NCI-H82 treated with DMSO at 0.1 percent for 48 hours (cell line): ENCODE data around the gene TCF7L1.
A peak's percentile ranks its signal among the peaks of the same experiment; 100 is the strongest.
"Not testable (repeated sequence)": the region's sequence is repeated elsewhere in the genome, so short reads cannot be mapped to it uniquely, and the experiment has no call there.

Source experiments
- DNase-seq: peaks from one replicate; lab custom pipeline; 2025; ENCODE audit not compliant: unreplicated experiment; lab: John Stamatoyannopoulos, UW

Gene TCF7L1

DNA sequence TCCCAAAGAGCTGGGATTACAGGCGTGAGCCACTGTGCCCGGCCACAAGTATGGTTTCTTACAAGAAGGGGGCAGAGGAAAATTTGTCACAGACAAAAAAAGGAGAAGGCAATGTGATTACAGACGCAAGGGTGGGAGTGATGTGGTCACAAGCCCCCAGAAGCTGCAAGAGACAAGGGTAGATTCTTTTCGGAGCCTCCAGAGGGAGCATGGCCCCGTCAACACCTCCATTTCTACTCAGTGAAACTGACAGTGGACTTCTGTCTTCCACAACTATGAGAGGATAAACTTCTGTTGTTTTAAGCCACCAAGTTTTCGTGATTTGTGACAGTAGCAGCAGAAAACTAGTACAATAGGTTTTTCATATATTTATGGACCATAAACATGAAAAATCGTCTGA is 2.1 kb upstream of the TCF7L1 start:
- peak; percentile 22 for DNase-seq

DNA sequence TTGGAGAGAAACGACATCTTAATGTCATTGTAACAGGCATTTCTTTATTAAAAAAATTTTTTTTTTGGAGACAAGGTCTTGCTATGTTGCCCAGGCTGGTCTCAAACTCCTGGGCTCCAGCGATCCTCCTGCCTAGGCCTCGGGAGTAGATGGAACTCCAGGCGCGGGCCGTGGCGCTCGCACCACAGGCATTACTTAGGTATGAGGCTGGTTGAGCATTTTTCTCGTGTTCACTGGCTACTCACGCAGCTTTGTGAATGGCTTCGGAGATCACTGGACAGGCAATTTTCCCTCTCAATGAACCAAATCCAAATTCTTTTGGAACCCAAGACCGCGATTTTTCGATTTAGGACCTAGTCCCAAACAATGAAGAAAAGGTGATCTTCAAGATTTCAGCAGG is 795 bp upstream of the TCF7L1 start:
- no peak for DNase-seq

DNA sequence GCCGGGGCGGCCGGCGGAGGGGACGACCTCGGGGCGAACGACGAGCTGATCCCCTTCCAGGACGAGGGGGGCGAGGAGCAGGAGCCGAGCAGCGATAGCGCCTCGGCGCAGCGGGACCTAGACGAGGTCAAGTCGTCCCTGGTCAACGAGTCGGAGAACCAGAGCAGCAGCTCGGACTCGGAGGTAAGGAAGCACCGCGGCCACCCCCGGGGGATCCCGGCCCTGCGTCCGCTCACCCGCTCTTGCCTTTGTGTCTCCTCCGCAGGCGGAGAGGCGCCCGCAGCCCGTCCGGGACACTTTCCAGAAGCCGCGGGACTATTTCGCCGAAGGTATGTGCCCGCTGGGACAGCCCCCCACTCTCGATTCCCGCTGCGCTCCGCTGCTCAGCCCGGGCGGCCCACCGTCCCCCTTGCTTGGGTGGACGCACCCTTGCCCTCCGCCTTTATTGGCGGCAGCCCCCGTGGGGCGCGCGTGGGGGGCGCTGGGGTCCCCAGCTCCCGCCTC is 611 bp downstream of the TCF7L1 start:
- no peak for DNase-seq

DNA sequence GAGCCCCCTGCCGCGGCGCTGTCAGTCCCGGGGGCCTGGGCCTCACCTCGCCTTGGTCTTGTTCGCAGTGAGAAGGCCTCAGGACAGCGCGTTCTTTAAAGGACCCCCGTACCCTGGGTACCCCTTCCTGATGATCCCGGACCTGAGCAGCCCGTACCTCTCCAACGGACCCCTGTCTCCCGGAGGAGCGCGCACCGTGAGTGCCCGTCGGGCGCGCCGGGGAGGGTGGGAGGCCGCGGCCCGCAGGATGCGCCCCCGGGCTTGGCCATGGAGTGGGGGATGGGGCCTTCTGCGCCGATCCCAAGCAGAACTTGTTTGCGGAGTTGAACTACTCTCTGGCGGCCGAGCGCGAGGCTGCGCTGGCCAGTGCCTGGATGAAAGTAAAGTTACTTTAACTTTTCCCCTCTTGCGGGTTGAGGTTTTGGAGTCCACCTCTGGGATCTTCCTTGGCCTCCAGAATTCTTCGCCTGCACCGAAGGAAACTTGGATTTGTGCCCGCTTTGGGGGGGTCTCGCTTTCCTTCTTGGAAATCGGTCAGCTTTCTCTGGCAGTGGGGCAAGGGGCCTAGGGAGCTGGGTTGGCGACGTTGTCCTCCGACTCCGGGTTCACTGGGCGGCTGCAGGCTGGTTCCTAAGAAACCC is 1.2 kb downstream of the TCF7L1 start:
- no peak for DNase-seq

DNA sequence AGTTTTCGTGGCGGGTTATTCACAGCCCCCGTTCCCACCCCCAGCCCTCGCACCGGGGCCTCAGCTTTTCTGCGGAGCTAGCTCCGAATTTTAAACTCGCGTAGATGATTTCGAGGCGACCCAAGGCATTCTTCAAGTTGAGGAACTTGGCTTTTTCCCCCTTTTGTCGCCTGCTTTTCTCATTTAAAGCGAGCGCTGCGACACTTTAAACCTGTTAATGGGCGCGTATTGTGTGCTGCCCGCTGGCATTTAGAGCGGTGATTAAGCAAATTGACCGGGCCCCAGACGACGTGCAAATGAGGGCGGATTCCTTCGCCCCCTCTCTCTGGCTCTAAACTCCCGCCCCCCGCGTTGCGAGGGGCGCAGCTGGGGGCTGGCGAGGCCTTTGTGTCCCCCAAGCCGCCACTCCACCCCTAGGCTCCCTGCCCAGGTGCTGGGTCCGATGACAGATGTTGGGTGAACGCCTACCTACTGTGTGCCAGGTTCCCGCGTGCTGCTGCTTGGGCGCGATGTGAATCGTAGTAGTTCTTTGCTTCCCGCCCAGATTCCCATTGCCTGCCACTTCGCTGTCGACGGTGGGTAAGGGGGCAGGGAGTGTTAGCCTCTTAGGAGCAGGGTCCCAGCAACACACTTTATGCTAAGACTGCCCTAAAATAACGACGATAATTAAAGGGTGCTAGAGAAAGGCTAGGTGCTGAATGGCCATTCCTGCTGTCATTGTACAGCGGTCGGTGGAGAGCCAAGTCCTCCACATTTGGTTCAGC is 1.9 kb downstream of the TCF7L1 start:
- DNase-seq, result no peak

DNA sequence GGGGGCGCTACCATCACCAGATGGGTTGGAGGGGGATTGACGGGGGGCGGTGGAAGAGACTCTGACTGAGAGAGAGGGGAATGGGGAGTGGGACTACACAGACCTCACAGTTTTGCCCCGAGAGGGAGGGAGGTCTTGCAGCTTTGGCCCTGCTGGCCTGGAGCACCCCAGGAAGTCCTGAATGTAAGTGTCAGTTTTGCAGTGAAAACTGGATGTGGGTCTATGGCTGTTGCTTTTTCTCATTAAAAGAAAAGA is 2.4 kb downstream of the TCF7L1 start:
- no peak for DNase-seq

DNA sequence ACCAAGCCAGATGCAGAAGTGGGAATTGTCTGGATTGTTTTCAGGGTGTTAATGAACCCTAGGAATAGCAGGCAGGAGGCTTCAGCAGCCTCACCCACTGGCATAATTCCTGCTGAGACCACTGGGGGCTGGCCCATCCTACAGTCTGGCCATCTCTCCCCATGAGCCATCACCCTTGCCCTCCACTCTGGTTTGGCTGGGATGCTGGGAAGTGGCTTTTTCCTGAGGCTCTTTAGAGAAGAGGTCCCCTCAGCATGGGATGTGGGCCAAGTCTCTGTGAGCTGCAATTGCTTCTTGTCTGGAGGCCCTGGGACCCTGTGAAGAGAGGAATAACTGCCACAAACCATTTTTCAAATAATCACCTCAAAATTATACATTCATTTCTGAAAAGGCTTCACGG is 4.0 kb downstream of the TCF7L1 start:
- no peak for DNase-seq

DNA sequence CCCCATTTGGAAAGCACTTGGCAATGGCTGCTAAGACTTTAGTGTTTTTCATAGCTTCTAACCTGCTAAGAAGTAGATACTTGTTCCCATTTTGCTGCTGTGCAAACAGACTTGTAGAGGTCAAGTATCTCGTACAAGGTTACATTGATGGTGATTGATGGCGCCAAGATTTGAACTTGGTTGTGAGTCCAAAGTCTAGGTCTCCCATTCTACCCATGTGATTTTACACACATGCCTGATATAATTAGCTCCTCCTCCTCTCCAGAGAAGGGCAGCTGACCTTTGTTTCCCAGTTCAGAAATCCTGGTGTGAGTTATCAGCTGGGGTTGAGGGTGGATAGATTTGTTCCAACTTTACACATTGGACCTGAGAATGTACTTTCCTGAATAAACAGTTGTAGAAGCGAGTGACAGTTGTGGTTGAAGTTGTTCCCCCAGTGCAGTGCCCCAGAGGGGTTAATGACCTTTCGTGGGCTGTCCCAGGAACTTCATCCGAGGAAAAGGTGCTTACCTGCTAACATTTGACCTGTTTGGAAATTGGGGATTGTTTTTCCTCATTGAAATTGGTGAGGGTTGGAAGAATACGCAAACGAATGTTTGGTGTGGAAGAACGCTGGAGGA is 10.4 kb downstream of the TCF7L1 start:
- no peak for DNase-seq

DNA sequence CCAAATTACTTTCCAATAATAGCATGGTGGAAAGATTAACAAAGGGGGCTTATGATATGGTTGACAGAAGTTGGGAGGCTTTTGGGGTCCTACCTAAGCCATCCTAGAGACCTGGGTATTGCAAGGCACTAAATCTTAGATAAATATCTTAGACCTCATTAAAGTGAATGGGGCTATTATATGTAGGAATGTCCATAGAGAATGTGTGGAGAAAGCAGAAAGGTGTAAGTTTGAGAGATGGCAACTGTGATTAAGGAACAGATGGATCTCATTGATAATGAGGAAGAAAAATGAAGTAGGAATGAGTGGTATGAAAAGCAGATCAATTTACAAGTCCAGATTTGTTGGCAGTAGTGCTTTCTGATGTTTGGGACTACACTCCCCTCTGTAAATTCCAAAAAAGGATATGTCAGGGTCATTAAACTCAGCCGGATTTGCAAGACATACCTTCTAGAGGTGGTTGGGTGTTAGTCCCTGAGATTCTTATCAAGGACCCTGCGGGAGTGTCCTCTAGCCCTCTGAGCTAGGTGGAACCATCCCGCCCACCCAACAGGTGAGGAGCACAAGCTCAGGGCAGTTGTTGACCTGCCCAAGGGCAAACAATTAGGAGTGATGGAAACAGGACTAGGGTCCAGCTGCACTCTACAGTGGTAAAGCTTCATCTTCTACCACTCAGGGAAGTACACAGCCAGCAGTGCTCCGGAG is 12.1 kb downstream of the TCF7L1 start:
- DNase-seq, result no peak

DNA sequence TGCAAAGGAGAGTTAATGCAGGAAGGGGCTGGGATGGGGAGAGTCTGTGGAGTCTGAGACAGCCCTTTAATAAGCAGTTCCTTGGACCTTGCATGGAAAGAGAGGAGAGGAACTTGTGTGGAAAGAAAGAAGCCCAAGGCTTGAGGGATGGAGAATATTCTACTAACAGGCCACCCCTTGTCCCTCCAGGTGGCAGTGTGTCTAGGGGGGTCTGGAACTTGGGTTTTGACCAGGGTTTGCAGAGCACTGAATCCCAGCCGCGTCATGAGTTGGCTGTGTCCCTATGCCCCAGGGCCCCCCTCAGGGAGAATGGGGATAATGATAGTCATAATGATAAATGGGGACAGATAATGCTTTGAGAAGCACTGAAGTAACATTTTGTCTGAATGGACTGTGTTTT is 15.0 kb downstream of the TCF7L1 start:
- DNase-seq, result no peak

DNA sequence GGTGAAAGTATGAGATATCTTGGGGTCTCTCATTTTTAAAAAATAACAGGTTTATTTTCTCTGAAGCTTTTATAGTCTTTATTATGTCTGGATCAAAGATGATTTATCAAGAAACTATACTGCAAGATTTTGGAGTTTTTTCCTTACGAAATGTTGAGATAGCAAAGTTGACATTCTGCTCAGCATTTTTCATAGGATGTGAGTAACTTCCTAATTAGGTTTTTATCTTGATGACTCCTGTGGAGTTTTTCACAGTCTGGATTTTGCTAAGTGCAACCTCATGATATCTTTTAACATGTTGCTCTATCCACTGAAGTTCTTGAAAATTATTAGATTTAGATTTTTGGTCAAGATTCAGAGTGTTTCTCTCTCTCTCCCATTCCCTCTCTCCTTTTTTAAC is 17.8 kb downstream of the TCF7L1 start:
- DNase-seq, result no peak

DNA sequence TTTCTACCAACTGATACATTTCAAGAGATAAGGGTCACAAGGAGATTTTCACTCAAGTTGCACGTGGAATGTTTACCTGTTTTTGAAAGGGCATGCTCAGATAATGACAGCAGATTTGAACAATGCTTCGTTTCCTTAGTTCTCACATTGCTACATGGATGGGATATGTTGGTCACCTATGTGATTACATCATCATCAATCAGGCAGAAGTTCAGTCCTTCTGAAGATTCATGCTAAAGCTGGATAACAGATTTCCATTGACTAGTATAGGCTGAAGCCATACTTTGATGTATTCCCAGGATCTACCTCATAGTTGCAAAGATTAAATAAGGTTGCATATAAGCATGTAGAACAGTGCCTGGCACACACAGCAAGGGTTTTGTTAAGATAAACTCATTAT is 19.7 kb downstream of the TCF7L1 start:
- DNase-seq, result no peak

DNA sequence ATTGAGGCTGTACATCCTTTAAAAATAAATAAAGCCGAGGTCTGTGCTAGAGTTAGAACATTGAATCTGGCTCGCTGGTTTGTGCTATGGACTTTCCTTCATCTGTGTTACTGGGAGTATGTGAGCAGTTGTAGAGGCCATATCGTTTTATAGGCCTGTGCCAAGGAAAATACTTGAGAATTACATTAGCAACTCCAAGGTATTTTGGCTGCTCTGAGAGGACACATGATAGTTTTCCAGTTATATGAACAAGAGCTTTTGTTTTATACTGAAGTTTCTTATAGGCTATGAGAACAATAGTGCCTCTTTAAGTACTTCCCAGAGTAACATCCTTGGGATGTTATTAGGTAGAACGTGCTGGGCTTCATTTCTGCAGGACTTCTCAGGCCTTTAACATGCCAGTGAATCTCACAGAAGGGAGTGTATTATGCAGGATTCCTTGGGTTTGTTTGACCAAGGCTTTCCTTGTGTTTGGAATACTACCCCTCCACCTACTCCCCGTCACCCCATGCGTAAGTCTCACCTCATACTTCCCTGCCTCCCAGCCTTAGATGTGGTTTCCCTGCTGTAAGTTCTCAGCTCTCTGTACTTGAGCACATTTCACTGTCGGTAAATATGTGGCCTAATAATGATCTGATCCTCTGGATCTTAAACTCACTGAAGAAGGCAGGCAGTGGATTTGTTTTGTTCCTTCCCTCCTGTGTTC is 21.0 kb downstream of the TCF7L1 start:
- no peak for DNase-seq

DNA sequence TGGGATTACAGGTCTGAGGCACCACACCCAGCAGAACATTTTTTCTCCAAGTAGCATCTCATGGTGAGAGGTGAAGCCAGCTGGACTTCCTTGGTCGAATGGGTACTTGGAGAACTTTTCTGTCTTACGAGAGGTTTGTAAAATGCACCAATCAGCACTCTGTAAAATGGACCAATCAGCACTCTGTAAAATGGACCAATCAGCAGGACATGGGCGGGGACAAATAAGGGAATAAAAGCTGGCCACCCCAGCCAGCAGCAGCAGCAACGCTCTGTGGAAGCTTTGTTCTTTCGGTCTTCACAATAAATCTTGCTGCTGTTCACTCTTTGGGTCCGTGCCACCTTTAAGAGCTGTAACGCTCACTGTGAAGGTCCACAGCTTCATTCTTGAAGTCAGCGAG is 21.9 kb downstream of the TCF7L1 start:
- DNase-seq, result not testable (repeated sequence)

DNA sequence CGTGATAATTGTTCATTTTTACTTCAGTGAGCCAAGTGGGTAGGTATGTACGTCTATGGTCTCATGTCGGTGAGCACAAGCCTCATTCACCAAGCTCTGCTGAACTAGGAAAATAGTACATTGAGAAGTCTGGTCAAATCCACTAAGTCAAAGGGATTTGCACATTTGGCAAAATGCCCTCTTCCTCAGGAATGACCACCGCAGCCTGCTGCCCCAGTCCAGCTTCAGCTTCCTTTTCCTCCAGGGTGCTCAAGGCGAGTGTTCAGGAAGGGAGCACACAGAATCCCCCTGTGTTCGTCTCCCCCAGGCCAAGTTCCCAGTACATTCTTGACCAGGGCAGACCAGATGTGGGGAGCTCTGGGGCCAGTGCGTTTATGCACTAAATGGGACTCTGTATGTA is 23.0 kb downstream of the TCF7L1 start:
- no peak for DNase-seq

DNA sequence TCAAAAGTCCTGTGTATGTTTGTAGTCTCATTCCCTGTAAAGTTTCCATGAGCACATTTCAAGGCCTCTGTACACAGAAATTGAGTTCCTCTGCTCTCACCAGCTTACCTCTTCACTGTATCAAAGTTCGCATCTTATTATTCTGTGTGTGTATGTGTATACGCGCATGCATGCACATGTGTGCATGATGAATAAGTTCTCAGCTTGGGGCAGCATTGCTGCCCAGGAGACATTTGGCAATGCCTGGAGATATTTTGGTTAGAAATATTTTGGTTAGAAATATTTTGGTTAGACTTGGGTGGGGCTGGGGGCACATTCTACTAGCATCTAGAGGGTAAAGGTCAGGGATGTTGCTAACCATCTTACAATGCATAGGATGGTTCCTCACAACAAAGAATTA is 23.4 kb downstream of the TCF7L1 start:
- DNase-seq, result no peak

DNA sequence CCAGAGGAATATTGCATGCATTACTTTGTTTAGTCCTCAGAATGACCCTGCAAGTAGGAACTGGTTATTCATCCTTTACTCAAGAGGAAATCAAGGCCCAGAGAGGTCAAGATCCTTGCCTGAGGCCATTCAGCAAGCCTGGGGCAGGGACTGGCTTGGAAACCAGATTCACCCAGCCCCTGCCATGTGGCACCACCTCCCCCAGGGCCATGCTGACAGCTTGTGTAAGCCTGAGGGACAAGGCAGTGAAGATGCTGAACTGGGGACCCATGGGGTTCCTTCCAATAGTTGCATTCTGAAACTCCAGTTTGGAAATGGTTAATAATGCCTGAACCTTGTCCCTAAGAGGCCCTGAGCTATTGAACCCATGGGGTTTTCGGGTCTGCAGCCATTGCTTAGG is 24.2 kb downstream of the TCF7L1 start:
- DNase-seq, result no peak

DNA sequence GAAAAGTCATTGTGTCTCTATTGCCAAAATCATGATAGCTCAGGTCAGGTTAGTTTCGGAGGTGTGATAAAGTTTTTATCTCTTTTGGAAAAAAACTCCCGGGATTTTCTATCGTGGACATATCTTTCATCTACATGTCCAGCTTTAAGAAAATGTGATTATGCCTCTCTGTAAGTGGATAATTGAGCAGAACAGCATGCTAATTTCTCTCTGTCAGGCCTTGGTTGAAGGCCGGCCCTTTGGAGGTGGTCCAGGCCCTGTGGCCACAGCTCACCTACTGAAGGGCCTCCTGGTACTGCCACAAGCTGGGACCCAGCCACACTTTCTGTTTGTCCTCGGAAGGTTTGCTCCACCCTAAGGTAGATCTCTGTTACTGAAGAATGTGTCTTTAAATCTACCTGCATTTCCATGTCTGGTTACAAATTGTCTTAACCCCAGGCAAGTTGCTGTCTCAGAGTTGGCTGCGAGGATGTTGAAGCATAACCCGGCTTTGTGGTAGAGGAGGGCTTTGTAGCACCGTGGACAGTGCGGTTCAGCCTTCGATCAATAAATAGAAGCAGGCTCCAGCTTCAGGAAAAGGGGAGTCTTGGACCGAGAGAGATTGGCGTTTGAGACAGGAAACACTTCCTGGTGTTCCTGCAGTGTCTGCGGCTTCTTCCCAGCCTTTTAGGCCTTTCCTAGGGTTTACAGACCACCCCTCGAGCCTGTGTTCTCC is 25.5 kb downstream of the TCF7L1 start:
- no peak for DNase-seq

DNA sequence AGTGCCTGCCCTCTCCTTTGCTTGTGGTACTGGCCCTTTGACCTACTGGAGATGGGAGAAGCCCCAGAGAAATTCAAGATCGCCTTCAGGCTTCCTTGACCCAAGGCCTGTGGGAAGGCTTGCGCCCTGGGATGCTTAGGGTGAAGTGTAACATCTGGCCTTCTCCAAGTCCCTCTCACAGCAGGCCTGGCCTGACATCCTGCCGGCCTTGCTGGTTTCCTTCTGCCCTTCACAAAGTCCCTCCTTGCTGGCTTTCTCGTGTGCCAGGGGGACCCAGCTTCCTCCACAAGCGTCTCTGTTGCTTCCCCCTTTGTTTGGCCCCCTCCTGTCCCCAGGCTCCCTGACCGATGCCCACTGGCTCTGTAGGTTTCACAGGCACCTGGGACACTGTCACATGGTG is 26.4 kb downstream of the TCF7L1 start:
- no peak for DNase-seq
